Measurements from ENCODE around the gene UTP4. TPM values are rescaled to one million over a fixed set of nuclear protein-coding genes. Genes with fewer than 3 reads are reported as not detected.

UTP4 gene
- total RNA-seq, 1 donor from 2014 or later, result 55.3 TPM

- Mint-ChIP-seq H3K9me3 (no peaks in the 10 kb centered on the region), H3K27me3 (no peaks in the 10 kb centered on the region), H3K27ac (peak overlapping the region; percentile 84), H3K36me3 (ENCODE audit: low read depth) (peaks cover 40% of the 10 kb centered on the region), H3K4me3 (peak overlapping the region; percentile 94), H3K4me1 (peaks cover 52% of the 10 kb centered on the region)
- intact Hi-C loops (cut with micrococcal nuclease), result loop anchor here (5.0 to 10.0 kb wide), 4 partner anchors 257 to 982 kb away; partner anchors contain the start of genes PDPR, SLC7A6, TERF2 and WWP2
- DNase-seq (no peak), ATAC-seq (ENCODE audit: low read depth) (no peak)
- CTCF ChIA-PET, result interaction anchor here (1.2 kb wide), 1 partner anchor 603 kb away, joined by 4 read pairs; no protein-coding TSS in a partner anchor
- TF ChIP-seq CTCF (IDR thresholded peaks at IDR 0.05), result no peak
- POLR2A ChIA-PET, result interaction anchor here (1.4 kb wide), 1 partner anchor 632 kb away, joined by 10 read pairs; no protein-coding TSS in a partner anchor
Observed at GRCh38 chr16:69130461-69130860, 2.0 kb upstream of the UTP4 start.

GRCh38 chr16:69131167-69131838 is 1.1 kb upstream of the UTP4 start:
- Mint-ChIP-seq H3K4me3 (peak overlapping the region; percentile 94), H3K9me3 (no peaks in the 10 kb centered on the region), H3K36me3 (ENCODE audit: low read depth) (peaks cover 37% of the 10 kb centered on the region), H3K4me1 (peaks cover 52% of the 10 kb centered on the region), H3K27ac (peak overlapping the region; percentile 84), H3K27me3 (no peaks in the 10 kb centered on the region)
- no peak for TF ChIP-seq CTCF (IDR thresholded peaks at IDR 0.05)
- peak; percentile 29 for ATAC-seq (ENCODE audit: low read depth)
- intact Hi-C loops (cut with micrococcal nuclease), result loop anchor here (5.0 to 10.0 kb wide), 4 partner anchors 256 to 981 kb away; partner anchors contain the start of genes PDPR, SLC7A6, TERF2 and WWP2
- DNase-seq, result no peak
- ChIA-PET CTCF (interaction anchor here (1.2 kb wide), 1 partner anchor 604 kb away, joined by 4 read pairs; no protein-coding TSS in a partner anchor), POLR2A (interaction anchor here (0.5 to 1.4 kb wide), 6 partner anchors 10 to 1413 kb away, joined by 3 to 8 read pairs (median 4); no protein-coding TSS in a partner anchor)

- peaks cover 36% of the 10 kb centered on the region for H3K36me3 Mint-ChIP-seq (ENCODE audit: low read depth)
- POLR2A ChIA-PET, result interaction anchor here (0.5 to 2.6 kb wide), 13 partner anchors 11 to 1414 kb away, joined by 3 to 20 read pairs (median 5); partner anchors contain the start of gene SNTB2
- H3K27ac Mint-ChIP-seq, result peak overlapping the region; percentile 84
- intact Hi-C loops (cut with micrococcal nuclease), result loop anchor here (1.0 to 10.0 kb wide), 10 partner anchors 55 to 980 kb away; partner anchors contain the start of genes COG8, NIP7, PDF and PDPR
- peaks cover 48% of the 10 kb centered on the region for H3K4me1 Mint-ChIP-seq
- CTCF ChIA-PET, result no interaction called here
- H3K9me3 Mint-ChIP-seq, result no peaks in the 10 kb centered on the region
- TF ChIP-seq CTCF (IDR thresholded peaks at IDR 0.05), result no peak
- no peak for DNase-seq
- ATAC-seq (ENCODE audit: low read depth), result peak; percentile 54
- peak overlapping the region; percentile 94 for H3K4me3 Mint-ChIP-seq
- no peaks in the 10 kb centered on the region for H3K27me3 Mint-ChIP-seq
Observed at GRCh38 chr16:69131839-69132423, 518 bp upstream of the UTP4 start.

- ChIA-PET POLR2A (interaction anchor here (0.6 to 2.6 kb wide), 9 partner anchors 54 to 1330 kb away, joined by 3 to 20 read pairs (median 5); partner anchors contain the start of genes AARS1, NFAT5, SMPD3 and SNTB2), CTCF (interaction anchor here (0.8 to 1.0 kb wide), 3 partner anchors 9 to 333 kb away, joined by 3 to 4 read pairs (median 3); no protein-coding TSS in a partner anchor)
- H3K27me3 Mint-ChIP-seq, result no peaks in the 10 kb centered on the region
- no peaks in the 10 kb centered on the region for H3K9me3 Mint-ChIP-seq
- ATAC-seq (ENCODE audit: low read depth) (no peak), DNase-seq (no peak)
- peak overlapping the region; percentile 85 for H3K27ac Mint-ChIP-seq
- H3K4me3 Mint-ChIP-seq, result peak overlapping the region; percentile 94
- H3K36me3 Mint-ChIP-seq (ENCODE audit: low read depth), result peaks cover 43% of the 10 kb centered on the region
- peaks cover 41% of the 10 kb centered on the region for H3K4me1 Mint-ChIP-seq
- TF ChIP-seq CTCF (IDR thresholded peaks at IDR 0.05), result no peak
- intact Hi-C loops (cut with micrococcal nuclease), result loop anchor here (2.0 to 10.0 kb wide), 6 partner anchors 205 to 979 kb away; partner anchors contain the start of genes COG8, NIP7, PDPR and SLC7A6
Observed at GRCh38 chr16:69133373-69133954, 1.0 kb downstream of the UTP4 start.
